DMS79 (cell line): Measurements from ENCODE around the gene TMEM254.
A peak's percentile ranks its signal among the peaks of the same experiment; 100 is the strongest.
"Not testable (repeated sequence)": the region's sequence is repeated elsewhere in the genome, so short reads cannot be mapped to it uniquely, and the experiment has no call there.

ENCODE experiments used
- DNase-seq: peaks from one replicate; lab custom pipeline; 2025; lab: John Stamatoyannopoulos, UW

Gene TMEM254, protein sequence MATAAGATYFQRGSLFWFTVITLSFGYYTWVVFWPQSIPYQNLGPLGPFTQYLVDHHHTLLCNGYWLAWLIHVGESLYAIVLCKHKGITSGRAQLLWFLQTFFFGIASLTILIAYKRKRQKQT

DNA sequence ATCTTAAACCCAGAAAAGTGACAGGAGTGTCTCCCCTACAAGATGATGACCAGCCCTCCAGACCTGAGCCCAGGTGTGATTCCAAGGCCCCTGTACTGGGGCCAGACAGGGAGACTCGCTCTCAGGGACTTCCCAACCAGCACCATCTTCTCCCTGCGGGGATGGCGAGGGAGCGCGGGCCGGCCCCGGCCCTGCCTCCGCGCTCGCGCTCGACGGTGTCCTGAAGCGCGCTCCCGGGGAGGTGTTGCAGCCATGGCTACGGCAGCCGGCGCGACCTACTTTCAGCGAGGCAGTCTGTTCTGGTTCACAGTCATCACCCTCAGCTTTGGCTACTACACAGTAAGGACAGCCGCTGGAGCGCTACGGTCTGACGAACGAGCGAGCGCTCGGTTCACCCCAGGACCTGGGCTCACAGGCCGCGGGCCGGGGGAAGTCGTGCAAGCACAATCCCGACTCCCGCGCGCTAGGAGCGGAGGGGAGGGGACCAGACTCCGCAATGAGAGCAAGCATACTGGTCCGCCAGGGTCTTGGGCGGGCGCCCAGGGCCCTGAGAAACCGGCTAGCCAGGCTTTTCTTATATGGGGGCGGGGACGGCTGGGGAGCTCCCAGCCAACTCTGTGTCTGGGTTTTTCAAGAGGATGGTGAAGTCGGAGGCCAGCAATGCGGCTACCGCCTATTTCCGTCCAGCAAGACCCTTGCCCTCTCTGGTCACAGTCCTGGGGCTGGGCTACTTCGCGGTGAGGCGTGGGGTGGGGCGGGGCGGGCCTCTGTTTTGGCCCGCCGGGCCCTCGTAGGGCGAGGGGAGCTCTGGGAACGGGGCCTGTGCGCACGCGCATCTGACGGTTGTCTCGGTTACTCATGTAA is at the start of gene TMEM254:
TSS of gene TMEM254 (plus strand) at position 218 of the 864 bp plus-strand sequence. CDS start at position 253, 35 bp downstream.
- peak; percentile 56 for DNase-seq

DNA sequence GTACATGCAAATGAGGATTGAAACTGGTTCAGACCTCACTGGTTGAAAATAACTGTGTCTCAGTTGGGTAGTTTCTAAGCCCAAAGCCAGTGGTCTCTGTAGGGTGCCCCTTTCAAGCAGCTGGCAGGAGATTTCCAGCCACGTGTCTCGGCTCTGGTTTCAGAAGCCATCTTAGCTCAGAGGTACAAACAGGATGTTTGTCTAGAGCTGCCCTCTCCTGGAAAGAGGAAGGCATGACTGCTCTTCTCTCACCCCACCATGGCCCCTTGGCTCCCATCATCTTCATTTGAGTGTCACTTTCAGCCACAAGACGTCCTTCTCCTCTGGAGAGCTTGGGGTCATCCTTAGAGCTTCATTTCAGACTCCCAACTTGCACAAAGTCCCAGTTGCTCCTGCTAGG is 49.3 kb upstream of the TMEM254 start:
- DNase-seq, result not testable (repeated sequence)

DNA sequence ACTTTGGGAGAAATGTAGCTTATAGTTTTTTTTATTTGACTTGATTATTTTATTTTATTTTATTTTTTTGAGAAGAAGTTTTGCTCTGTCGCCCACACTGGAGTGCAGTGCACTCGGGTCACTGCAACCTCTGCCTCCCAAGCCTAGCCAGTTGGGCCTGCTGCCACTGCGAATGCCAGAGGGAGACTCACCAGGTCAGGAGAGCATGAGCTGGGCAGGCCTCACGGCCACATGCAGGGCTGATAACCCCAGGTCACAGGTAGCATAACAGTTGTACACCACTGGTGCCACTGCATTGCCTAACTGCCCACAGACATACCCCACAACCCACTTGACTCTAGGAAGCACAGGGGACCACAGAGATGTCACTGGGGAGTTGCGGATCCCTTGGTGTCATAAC is 48.6 kb upstream of the TMEM254 start:
- not testable (repeated sequence) for DNase-seq

DNA sequence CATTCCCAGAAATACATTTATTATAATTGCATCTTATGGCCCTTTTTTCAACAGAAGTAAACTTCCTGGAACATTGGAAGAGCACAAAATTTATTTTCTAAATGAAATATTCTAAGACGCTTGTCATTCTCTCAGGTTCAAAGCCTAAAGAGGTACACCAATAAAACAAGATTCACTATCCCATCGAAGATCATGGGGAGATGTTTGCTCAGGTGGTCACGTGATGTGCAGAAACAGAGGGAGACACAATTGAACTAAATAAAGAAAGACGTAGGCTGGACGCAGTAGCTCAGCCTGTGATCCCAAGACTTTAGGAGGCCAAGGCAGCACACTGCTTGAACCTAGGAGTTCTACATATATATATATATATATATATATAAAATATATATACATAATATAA is 46.0 kb upstream of the TMEM254 start:
- no peak for DNase-seq

DNA sequence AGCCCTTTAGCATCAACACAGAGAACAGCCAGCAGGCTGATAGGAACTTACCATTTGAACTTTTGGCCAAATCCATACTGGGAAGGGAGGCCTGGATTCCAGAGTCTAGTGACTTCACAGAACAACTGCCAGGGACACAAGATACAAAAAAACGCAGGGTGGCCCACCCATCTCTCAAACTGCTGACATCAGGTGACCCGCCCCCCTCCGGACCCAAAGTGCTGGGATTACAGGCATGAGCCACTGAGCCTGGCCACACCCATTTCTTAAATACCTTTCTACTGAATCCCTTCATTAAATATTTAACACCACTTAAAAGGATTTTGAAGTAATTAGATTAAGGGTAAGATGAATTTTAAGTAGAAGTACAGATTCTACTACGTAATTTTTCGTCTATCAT is 43.7 kb upstream of the TMEM254 start:
- DNase-seq, result not testable (repeated sequence)

DNA sequence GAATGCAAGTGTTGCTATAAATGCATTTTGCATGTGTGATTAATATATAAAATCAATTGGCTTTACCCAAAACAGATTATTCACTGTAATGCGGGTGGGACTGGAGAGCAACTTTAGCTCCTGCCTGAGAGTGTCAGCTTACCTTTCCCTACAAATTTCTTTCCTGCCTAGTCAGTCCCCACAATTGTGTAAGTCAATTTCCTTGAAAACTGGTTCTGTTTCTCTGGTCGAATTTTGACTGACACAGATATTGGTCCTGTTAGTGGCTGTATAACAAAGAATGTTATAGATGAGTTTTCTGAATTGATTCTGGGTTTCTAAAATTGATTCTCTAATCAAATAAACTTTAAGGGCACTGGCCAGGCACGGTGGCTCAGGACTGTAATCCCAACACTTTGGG is 43.0 kb upstream of the TMEM254 start:
- DNase-seq, result not testable (repeated sequence)

DNA sequence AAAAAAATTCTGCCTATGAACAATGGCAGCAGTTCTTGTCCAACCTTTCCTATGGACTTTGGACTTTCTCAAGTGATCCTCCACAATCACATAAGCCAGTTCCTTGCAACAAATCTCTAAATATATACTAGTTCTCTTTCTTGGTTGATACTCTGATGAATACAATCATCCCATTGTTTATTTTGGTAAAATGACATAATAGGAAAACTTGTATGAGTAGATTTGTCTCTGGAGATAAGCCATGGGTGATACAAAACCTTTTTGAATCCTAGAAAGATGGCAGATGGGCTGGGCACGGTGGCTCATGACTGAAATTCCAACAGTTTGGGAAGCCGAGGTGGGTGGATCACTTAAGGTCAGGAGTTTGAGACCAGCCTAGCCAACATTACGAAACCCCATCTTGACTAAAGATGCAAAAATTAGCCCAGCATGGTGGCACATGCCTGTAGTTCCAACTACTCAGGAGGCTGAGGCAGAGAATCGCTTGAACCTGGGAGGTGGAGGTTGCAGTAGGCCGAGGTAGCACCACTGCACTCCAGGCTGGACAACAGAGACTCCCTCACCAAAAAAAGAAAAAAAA is 41.5 kb upstream of the TMEM254 start:
- DNase-seq, result not testable (repeated sequence)

DNA sequence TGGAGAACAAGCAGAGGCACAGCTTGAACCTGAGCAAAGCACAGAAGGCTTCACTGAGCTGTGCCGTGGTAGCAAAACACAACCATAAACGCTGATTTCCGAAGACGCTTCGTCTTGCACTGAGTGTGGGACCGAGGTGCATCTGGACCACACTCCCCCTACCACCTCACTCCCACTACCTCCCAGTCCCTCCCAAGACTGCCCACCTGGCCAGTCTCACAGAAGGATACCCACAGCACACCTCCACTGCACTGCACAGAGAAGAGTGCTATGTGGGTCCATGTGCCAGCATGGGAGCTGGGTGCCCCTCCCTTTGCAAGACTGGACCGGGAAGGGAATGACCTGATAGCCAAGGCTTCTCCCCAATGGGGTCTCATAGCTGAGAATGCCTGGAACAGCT is 40.2 kb upstream of the TMEM254 start:
- not testable (repeated sequence) for DNase-seq

DNA sequence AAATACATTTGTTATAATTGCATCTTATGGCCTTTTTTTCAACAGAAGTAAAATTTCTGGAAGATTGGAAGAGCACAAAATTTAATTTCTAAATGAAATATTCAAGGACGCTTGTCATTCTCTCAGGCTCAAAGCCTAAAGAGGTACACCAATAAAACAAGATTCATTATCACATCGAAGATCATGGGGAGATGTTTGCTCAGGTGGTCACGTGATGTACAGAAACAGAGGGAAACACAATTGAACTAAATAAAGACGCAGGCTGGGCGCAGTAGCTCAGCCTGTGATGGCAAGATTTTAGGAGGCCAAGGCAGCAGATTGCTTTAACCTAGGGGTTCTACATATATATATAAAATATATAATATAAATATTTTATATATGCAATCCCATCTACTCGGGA is 37.3 kb upstream of the TMEM254 start:
- no peak for DNase-seq

DNA sequence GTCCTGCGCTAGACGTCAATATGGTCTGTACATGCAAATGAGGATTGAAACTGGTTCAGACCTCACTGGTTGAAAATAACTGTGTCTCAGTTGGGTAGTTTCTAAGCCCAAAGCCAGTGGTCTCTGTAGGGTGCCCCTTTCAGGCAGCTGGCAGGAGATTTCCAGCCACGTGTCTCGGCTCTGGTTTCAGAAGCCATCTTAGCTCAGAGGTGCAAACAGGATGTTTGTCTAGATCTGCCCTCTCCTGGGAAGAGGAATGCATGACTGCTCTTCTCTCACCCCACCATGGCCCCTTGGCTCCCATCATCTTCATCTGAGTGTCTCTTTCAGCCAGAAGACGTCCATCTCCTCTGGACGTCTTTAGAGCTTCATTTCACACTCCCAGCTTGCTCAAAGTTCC is 33.5 kb upstream of the TMEM254 start:
- DNase-seq, result not testable (repeated sequence)

DNA sequence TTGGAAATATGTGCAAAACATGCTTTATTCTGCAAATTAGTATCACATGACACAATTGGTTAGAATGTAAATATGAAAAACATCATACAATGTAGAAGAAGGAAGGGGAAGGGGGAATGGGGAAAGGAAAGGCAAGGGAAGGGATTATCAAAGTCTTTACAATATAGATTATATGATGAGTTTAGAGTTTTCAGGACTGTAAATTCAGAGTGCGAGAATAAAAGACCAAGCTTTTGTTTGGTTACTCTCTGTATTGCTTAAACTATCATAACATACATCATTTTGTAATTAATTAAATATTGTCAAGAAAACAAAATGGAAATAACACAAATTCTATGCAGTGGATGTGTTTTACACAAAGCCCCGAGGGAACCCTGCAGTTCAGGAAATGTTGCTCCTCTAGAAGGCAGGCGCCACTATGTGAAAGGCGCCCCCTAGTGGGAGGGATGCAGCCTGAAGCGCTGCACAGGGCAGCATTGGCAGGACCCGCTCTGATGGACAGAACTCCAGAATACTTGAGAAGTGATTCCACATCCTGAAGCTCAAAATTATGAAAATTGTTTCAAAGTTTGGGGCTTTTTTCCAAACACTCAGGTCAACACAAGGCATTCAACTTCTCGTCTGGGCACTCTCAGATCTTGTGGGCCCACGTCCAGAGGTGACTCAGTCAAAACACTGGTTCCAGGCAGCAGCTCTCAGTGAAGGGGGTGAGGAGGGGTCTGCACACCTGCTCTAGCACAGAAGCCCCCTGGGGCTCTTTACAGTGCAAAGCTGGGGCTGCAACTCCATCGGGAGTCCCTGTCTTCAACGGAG is 31.6 kb upstream of the TMEM254 start:
- no peak for DNase-seq

DNA sequence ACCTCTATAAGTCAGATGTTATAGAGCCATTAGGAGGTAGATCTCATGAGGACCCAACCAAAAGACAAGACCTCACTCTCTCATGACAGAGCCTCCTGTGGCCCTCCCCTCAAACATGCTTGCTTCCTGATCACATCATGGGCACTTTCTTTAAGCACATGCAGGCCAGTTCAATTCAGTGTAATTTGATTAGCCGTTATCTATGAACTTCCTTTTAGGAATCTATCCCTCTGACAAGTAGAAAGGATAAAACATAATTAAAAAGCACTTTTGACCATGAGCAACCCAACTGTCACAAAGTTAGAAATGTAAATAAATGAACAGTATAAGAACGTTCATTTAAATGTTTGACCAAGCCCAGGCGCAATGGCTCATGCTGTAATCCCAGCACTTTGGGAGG is 27.7 kb upstream of the TMEM254 start:
- DNase-seq, result no peak

DNA sequence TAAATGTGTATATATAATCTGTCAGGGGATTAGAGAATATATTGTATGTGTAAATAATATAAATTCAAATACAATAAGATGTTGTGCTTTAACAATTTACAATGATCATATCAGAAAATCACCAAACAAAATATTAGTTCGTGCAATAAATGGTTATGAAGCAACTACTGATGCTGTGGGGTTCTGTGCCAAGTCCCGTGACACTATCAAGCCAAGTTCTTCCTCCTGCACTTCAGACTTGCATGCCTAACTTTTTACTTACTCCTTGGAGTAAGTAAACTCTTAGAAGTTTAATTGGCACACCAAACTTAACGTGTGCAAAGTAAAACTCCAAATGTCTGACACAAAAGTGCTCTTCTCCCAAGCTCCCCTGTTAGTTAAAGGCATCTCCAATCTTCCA is 26.5 kb upstream of the TMEM254 start:
- no peak for DNase-seq

DNA sequence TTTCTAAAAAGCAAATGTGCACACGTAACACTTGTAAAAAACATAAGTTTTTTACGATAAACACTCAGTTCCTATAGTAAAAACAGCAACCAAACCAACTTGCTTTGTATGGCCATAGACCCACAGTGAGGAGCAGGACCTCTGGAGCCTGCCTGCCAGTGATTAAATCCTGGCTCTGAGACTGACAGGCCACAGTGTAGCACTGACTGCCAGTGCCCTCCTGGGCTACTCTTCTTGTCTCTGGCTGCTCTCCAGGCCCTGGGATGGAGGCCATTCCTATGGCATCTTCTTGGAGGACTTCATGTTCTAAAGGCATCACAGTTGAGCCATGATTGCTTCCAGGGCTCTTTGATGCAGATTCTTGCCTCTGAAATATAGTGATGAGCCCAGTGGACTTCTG is 22.7 kb upstream of the TMEM254 start:
- DNase-seq, result no peak

DNA sequence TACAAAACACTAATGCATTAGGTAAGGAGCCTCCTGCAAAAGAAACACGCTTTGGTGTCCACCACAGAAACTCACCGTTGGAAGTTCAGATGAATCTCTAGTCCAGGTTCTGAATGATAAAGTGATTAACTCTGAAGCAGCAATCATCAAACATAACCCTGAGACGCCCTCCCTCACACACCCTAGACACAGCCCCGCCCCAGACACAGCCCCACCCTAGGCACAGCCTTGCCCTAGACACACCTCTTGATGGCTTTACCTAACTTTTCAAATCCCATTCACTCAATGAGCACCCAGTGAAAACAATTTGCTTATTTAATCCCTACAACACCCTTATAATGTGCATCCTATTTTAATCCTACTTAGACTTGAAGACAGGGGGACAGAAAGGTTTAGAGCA is 21.3 kb upstream of the TMEM254 start:
- no peak for DNase-seq

DNA sequence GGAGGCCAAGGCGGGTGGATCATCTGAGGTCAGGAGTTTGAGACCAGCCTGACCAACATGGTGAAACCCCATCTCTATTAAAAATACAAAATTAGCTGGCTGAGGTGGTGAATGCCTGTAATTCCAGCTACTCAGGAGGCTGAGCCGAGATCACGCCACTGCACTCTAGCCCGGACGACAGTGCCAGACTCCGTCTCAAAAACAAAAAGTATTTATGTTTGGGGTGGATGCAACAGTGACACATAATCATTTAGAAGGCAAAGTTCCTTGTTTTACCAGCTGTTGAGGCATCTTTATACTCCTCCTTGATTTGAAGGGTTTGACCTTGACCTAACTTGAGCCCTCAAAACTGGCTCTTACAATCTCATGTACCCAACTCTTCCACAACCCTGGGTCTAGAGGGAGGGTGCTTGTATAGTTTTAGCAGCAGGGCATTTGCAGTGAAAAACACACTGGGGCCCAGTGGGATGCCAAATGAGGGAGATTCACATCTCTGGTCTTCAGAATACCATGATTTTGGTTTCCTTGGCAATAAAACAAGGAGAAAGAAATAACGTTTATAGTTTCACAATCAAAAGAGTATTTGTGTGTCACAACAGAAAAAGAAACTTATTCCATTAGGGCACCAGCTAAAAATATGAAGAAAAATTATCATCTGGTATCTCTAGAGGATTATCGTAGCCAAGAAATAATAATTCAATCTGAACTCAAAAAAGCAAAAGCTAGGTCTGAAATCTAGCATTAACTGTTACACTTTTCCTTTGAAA is 14.2 kb upstream of the TMEM254 start:
- DNase-seq, result no peak

DNA sequence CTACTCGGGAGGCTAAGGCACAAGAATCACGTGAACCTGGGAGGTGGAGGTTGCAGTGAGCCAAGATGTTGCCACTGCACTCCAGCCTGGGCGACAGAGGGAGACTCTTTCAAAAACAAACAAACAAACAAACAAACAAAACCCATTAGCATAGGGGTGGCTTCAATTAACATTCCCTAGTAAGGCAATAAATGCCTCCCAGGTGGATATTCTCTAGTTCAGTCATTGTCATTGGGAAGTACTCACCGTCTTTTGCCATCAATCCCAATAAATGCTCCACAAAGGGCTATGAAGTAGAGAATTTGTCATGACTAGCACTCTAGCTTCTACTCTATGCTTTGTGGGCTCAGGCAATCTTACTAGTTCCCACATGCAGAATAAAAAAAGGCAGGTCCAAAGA is 11.7 kb upstream of the TMEM254 start:
- DNase-seq, result no peak

DNA sequence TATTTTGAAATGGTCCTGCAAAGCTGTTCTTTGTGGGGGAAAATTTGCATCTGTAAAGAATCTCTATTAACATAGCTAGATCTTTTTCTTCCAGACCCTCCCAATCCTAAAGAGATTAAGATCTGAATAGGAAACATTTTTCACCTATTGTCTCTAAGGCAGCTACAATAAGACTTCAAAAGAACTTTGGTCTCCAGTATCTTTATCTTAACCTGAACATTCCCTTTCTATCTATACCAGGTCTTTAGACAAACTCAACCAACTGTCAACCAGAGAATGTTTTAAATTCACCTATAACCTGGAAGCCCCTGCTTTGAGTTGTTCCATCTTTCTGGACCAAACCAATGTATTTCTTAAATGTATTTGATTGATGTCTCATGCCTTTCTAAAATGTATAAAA is 10.6 kb upstream of the TMEM254 start:
- not testable (repeated sequence) for DNase-seq

DNA sequence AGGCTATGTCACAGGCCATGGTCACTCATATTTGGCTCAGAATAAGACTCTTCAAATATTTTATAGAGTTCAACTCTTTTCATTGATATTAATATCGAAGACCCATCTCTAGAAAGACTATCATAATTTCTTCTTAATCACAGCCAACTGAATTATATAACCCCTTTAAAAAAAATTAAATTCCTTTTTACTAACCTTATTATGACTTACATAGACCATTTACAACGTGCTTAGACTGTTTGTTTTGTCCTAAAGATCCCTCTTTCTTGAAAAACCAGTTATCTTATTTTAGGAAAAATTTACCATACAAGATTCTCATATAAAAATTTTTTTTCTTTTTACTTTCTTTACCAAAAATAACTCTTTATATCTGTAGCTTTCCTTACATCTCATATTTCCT is 10.2 kb upstream of the TMEM254 start:
- DNase-seq, result no peak

DNA sequence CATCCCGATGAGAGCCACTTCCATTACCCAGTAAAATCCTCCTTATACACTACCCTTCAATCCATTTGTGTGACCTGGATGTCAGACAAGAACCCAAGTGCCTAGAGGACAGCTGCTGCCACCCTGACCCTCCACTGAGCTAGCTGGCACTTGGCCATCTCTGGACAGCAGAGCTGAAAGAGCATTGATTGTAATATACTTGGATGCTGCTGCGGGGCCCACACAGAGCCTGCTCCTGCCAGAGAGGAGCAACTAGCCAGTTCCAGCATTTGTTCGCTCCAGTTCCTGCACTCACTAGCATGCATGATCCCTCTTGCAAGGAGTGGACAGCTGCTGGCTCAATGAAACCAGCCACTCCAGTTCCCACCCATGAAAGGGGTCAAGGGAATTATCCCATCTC is 8.4 kb upstream of the TMEM254 start:
- DNase-seq, result no peak

DNA sequence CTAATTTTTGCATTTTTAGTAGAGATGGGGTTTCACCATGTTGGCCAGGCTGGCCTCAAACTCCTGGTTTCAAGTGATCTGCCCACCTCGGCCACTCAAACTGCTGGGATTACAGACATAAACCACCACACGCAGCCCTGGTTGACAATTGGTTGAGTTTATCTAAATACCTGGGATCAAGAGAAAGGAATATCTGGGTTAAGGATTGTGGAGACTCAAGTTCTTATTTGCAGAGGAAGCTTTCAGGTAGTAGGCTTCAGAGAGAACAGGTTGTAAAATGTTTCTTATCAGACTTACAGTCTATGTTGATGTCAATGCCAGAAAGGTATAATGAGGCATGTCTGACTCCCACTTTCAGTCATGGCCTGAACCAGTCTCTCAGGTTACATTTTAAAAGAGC is 5.9 kb upstream of the TMEM254 start:
- DNase-seq, result no peak

DNA sequence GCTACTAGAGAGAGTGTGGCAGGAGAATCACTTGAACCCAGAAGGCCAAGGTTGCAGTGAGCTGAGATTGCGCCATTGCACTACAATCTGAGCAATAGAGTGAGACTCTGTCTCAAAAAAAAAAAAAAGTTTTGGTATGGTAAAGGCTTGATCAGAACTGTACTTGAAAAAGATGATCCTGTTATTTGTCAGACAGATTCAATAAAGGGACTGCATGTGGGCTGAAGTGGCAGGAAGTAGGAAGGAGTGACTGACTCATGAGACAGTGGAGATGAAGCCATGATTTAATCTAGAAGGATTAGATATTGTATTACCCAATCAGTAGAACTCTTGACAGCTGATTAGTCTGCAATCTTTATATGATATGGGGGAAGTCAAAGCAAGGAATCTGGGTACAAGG is 2.7 kb upstream of the TMEM254 start:
- no peak for DNase-seq
